HEK293T (cell line): ENCODE data around the gene DDX56.

Experiments used
- CTCF ChIA-PET: fragments of 350-600 bp; formaldehyde crosslinking; extraction: SDS; loops from one replicate; lab custom pipeline; 2021; ENCODE audit warnings: antibody characterized with exemption, inconsistent platforms; lab: Yijun Ruan, JAX
- POLR2A ChIA-PET: fragments of 350-600 bp; formaldehyde crosslinking; extraction: SDS; loops from one replicate; lab custom pipeline; 2020; ENCODE audit warnings: antibody characterized with exemption, inconsistent platforms; lab: Yijun Ruan, JAX
- DNase-seq: peaks from one replicate; pipeline ENCODE4 v3.0.0; 2012; ENCODE audit warnings: mixed read lengths; ENCODE audit errors: extremely low spot score
- ARNT ChIP-seq: fragments of 450-650 bp; IDR thresholded peaks from 2 replicates; pipeline ENCODE4 v1.6.1; 2017; ENCODE audit warnings: mild to moderate bottlenecking
- BHLHE40 ChIP-seq: fragments of 450-650 bp; IDR thresholded peaks from 2 replicates; pipeline ENCODE4 v1.6.1; 2016; ENCODE audit warnings: mild to moderate bottlenecking, moderate library complexity, borderline replicate concordance
- CTBP1 ChIP-seq: fragments of 450-650 bp; IDR thresholded peaks from 2 replicates; pipeline ENCODE4 v1.6.1; 2016; ENCODE audit warnings: borderline replicate concordance
- ELF4 ChIP-seq: fragments of 450-650 bp; IDR thresholded peaks from 2 replicates; pipeline ENCODE4 v1.6.1; 2017; ENCODE audit warnings: antibody characterized with exemption
- FOXA1 ChIP-seq: fragments of 450-650 bp; IDR thresholded peaks from 2 replicates; pipeline ENCODE4 v1.6.1; 2016; ENCODE audit warnings: mild to moderate bottlenecking
- FOXK2 ChIP-seq: fragments of 450-650 bp; IDR thresholded peaks from 2 replicates; pipeline ENCODE4 v1.6.1; 2016; ENCODE audit warnings: mild to moderate bottlenecking
- FOXM1 ChIP-seq: fragments of 450-650 bp; IDR thresholded peaks from 2 replicates; pipeline ENCODE4 v1.6.1; 2017; ENCODE audit warnings: mild to moderate bottlenecking, borderline replicate concordance
- HDGF ChIP-seq: fragments of 450-650 bp; IDR thresholded peaks from 2 replicates; pipeline ENCODE4 v1.6.1; 2017; ENCODE audit warnings: antibody characterized with exemption, borderline replicate concordance
- L3MBTL2 ChIP-seq: fragments of 450-650 bp; conservative IDR thresholded peaks from 2 replicates; pipeline ENCODE4 v1.6.1; 2016; ENCODE audit warnings: mild to moderate bottlenecking
- LEF1 ChIP-seq: fragments of 450-650 bp; IDR thresholded peaks from 2 replicates; pipeline ENCODE4 v1.6.1; 2017; ENCODE audit warnings: mild to moderate bottlenecking, borderline replicate concordance
- NFRKB ChIP-seq: fragments of 450-650 bp; IDR thresholded peaks from 2 replicates; pipeline ENCODE4 v1.6.1; 2016; ENCODE audit warnings: mild to moderate bottlenecking, moderate library complexity
- PKNOX1 ChIP-seq: fragments of 450-650 bp; IDR thresholded peaks from 2 replicates; pipeline ENCODE4 v1.6.1; 2016
- SP1 ChIP-seq: fragments of 450-650 bp; IDR thresholded peaks from 2 replicates; pipeline ENCODE4 v1.6.1; 2017
- SUZ12 ChIP-seq: fragments of 450-650 bp; IDR thresholded peaks from 2 replicates; pipeline ENCODE4 v1.6.1; 2016; ENCODE audit warnings: mild to moderate bottlenecking
- TARDBP ChIP-seq: fragments of 450-650 bp; IDR thresholded peaks from 2 replicates; pipeline ENCODE4 v1.6.1; 2016
- ZNF384 ChIP-seq: fragments of 450-650 bp; IDR thresholded peaks from 2 replicates; pipeline ENCODE4 v1.6.1; 2016

DDX56 gene

DNA sequence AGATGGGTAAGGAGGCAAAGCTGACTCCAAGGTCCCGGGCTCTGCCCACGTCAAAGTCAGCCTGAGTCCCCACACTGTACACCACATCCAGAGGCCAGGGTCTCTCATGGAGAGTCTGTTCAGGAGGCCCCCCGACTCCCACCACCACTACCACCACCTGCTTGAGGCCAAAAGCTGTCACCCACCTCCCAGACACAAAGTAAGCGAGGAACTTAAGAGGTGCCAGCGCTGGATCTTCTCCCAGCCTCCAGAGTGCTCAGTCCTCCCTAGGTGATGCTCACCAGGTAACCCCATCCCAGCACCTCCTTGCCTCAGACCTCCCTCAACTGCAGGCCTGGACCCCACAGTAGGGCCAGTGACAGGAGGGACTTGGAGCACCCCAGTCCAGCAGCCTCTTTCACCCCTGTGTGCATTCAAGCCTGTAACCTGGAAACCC is 33.1 kb downstream of the DDX56 start:
- CTCF ChIA-PET: no interaction called here
- DNase-seq: no peak
- TF ChIP-seq SUZ12 (no peak), FOXA1 (no peak), ARNT (no peak), ELF4 (no peak), TARDBP (no peak), LEF1 (no peak), SP1 (no peak), PKNOX1 (no peak), BHLHE40 (no peak), ZNF384 (no peak), FOXK2 (no peak), HDGF (no peak), NFRKB (no peak), CTBP1 (no peak), FOXM1 (no peak), L3MBTL2 (no peak)
- POLR2A ChIA-PET: no interaction called here

- DNase-seq: no peak
- ChIA-PET POLR2A (interaction anchor here (1.5 kb wide), 1 partner anchor 34 kb away, joined by 4 read pairs; the partner anchor contains the start of gene DDX56), CTCF (no interaction called here)
- no peak for TF ChIP-seq ELF4
Measured at GRCh38 chr7:44539669-44540506, 33.8 kb downstream of the DDX56 start.

- no peak for DNase-seq
- POLR2A ChIA-PET: interaction anchor here (1.5 kb wide), 1 partner anchor 35 kb away, joined by 4 read pairs; the partner anchor contains the start of gene DDX56
- no peak for TF ChIP-seq SP1
- no peak for TF ChIP-seq NFRKB
- no peak for TF ChIP-seq L3MBTL2
- TF ChIP-seq ARNT: no peak
- no peak for TF ChIP-seq ELF4
- TF ChIP-seq BHLHE40: no peak
- no peak for TF ChIP-seq FOXK2
- CTCF ChIA-PET: no interaction called here
Measured at GRCh38 chr7:44538798-44539668, 34.7 kb downstream of the DDX56 start.

DNA sequence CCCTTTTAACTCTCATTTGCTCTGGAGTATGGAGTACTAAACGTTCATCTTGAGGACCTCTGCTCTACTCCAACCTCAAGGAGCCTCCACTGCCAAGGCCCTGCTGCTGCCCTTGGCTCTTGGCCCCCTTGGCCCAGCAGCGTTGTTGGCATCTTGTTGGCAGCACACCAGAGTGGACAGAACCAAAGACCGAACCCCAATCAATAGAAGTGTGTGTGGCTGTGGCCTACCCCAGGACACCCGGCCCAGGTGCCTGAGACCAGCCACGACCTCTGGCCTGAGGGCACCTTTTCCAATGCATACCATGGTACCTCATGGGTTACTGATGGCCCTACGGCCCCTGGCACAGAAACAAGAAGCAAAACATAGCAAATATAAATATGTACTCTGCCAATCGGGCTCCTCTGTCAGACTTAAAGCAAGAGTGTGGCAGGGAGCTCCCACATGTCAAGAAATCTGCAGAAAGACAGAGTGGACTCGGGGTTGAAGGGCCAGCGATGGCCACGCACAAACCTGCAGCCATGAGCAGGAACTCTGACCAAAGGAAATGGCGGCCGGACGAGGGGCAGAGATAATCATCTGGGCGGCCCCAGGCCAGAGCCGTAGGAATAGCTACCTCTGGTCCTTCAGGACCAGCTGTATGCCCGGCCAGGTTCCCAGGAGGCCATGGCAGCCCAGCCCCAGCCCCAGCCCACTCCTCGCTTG is 35.5 kb downstream of the DDX56 start:
- no peak for TF ChIP-seq SUZ12
- TF ChIP-seq PKNOX1: no peak
- no peak for TF ChIP-seq ZNF384
- no peak for TF ChIP-seq TARDBP
- TF ChIP-seq FOXM1: no peak
- TF ChIP-seq CTBP1: no peak
- TF ChIP-seq NFRKB: no peak
- no peak for TF ChIP-seq FOXA1
- TF ChIP-seq SP1: no peak
- TF ChIP-seq ELF4: no peak
- TF ChIP-seq LEF1: no peak
- ChIA-PET POLR2A (interaction anchor here (1.5 kb wide), 1 partner anchor 36 kb away, joined by 4 read pairs; the partner anchor contains the start of gene DDX56), CTCF (no interaction called here)
- DNase-seq: no peak

- DNase-seq: no peak
- no peak for TF ChIP-seq PKNOX1
- ChIA-PET CTCF (interaction anchor here (0.8 kb wide), 1 partner anchor 28 kb away, joined by 3 read pairs; no protein-coding TSS in a partner anchor), POLR2A (interaction anchor here (1.5 kb wide), 1 partner anchor 45 kb away, joined by 5 read pairs; the partner anchor contains the start of gene TMED4)
Measured at GRCh38 chr7:44537442-44537841, 36.3 kb downstream of the DDX56 start.

GRCh38 chr7:44536090-44536489 is 37.6 kb downstream of the DDX56 start:
- ChIA-PET POLR2A (interaction anchor here (0.7 to 1.5 kb wide), 2 partner anchors 46 kb away, joined by 3 to 5 read pairs; partner anchors contain the start of gene TMED4), CTCF (no interaction called here)
- TF ChIP-seq FOXK2 (no peak), FOXM1 (no peak), NFRKB (no peak), ARNT (no peak), LEF1 (no peak), HDGF (no peak), ZNF384 (no peak), SP1 (no peak), CTBP1 (no peak), FOXA1 (no peak), ELF4 (no peak), BHLHE40 (no peak)
- no peak for DNase-seq
